SK-N-SH treated with all-trans-retinoic acid at 6 μM for 48 hours (cell line): ENCODE results near the gene PDCD2L.

ENCODE experiments used
- ARNTL ChIP-seq: fragments of 450-650 bp; formaldehyde crosslinking; IDR thresholded peaks from 2 replicates; pipeline ENCODE4 v1.5.0; 2020; ENCODE audit warnings: low read depth, mild to moderate bottlenecking, moderate library complexity, borderline replicate concordance
- CSDC2 ChIP-seq: fragments of 250-450 bp; sonication (Bioruptor Pico); IDR thresholded peaks from 2 replicates; pipeline ENCODE4 v1.5.0; 2020; ENCODE audit warnings: mild to moderate bottlenecking, moderate library complexity
- PATZ1 ChIP-seq: fragments of 250-450 bp; sonication (Bioruptor Pico); IDR thresholded peaks from 2 replicates; pipeline ENCODE4 v1.8.0; 2020; ENCODE audit warnings: mild to moderate bottlenecking, moderate library complexity, borderline replicate concordance
- PPARA ChIP-seq: fragments of 250-450 bp; sonication (Bioruptor Pico); IDR thresholded peaks from 2 replicates; pipeline ENCODE4 v1.5.0; 2020; ENCODE audit warnings: mild to moderate bottlenecking, borderline replicate concordance
- RARB ChIP-seq: fragments of 250-450 bp; sonication (Bioruptor Pico); IDR thresholded peaks from 2 replicates; pipeline ENCODE4 v1.8.0; 2021; ENCODE audit warnings: mild to moderate bottlenecking, moderate library complexity
- TCF4 ChIP-seq: fragments of 250-450 bp; sonication (Bioruptor Pico); IDR thresholded peaks from 2 replicates; pipeline ENCODE4 v1.8.0; 2021; ENCODE audit warnings: mild to moderate bottlenecking, moderate library complexity, borderline replicate concordance
- TOX ChIP-seq: fragments of 250-450 bp; sonication (Bioruptor Pico); IDR thresholded peaks from 2 replicates; pipeline ENCODE4 v1.8.0; 2021; ENCODE audit warnings: mild to moderate bottlenecking, moderate library complexity, borderline replicate concordance
- ZFP30 ChIP-seq: fragments of 450-650 bp; formaldehyde crosslinking; IDR thresholded peaks from 2 replicates; pipeline ENCODE4 v1.5.0; 2022; ENCODE audit warnings: mild to moderate bottlenecking, moderate library complexity
- ZNF565 ChIP-seq: fragments of 450-650 bp; formaldehyde crosslinking; conservative IDR thresholded peaks from 2 replicates; pipeline ENCODE4 v1.5.0; 2020; ENCODE audit warnings: low read depth, mild to moderate bottlenecking, moderate library complexity
- ZNF70 ChIP-seq: fragments of 450-650 bp; formaldehyde crosslinking; IDR thresholded peaks from 2 replicates; pipeline ENCODE4 v1.5.0; 2020; ENCODE audit warnings: mild to moderate bottlenecking, moderate library complexity
- TF ChIP-seq, protein P1 (sequence below): fragments of 250-450 bp; sonication (Bioruptor Pico); IDR thresholded peaks from 2 replicates; pipeline ENCODE4 v1.5.0; 2020; ENCODE audit warnings: mild to moderate bottlenecking, moderate library complexity

DNA sequence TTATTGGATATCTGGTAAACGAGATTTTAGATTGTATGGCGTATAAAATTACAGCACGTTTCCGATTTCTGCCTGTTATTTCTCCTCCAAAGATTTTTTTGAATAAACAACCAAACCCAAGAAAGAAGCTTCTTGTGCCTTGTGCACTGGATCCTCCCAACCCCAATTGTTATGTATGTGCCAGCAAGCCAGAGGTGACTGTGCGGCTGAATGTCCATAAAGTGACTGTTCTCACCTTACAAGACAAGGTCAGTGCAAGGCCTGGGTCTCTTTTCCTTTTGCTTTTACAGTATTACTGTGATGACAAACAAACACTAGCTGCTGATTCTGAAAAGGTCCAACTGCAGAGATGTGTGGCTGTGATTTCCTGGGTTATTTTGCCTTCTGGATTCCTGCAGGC lies 54.5 kb downstream of the PDCD2L start:
- TF ChIP-seq RARB (CRISPR knock-in tag) (no peak), ZNF70 (CRISPR knock-in tag) (no peak), PPARA (CRISPR knock-in tag) (no peak), PATZ1 (CRISPR knock-in tag) (no peak), ZNF565 (no peak), TCF4 (CRISPR knock-in tag) (no peak), CSDC2 (CRISPR knock-in tag) (no peak), ARNTL (no peak), TOX (CRISPR knock-in tag) (no peak), ZFP30 (CRISPR knock-in tag) (no peak)
- TF ChIP-seq, protein P1, sequence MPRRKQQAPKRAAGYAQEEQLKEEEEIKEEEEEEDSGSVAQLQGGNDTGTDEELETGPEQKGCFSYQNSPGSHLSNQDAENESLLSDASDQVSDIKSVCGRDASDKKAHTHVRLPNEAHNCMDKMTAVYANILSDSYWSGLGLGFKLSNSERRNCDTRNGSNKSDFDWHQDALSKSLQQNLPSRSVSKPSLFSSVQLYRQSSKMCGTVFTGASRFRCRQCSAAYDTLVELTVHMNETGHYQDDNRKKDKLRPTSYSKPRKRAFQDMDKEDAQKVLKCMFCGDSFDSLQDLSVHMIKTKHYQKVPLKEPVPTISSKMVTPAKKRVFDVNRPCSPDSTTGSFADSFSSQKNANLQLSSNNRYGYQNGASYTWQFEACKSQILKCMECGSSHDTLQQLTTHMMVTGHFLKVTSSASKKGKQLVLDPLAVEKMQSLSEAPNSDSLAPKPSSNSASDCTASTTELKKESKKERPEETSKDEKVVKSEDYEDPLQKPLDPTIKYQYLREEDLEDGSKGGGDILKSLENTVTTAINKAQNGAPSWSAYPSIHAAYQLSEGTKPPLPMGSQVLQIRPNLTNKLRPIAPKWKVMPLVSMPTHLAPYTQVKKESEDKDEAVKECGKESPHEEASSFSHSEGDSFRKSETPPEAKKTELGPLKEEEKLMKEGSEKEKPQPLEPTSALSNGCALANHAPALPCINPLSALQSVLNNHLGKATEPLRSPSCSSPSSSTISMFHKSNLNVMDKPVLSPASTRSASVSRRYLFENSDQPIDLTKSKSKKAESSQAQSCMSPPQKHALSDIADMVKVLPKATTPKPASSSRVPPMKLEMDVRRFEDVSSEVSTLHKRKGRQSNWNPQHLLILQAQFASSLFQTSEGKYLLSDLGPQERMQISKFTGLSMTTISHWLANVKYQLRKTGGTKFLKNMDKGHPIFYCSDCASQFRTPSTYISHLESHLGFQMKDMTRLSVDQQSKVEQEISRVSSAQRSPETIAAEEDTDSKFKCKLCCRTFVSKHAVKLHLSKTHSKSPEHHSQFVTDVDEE (CRISPR knock-in tag): no peak
